ENCODE measurements around the gene TSPAN9. TPM values are rescaled to one million over a fixed set of nuclear protein-coding genes. Genes with fewer than 3 reads are reported as not detected.
A peak's percentile ranks its signal among the peaks of the same experiment; 100 is the strongest.

Gene TSPAN9
- polyA plus RNA-seq, 2 of the 4 experiments (the other 2 are of a cell fraction): 12.4 to 16.1 TPM

DNA sequence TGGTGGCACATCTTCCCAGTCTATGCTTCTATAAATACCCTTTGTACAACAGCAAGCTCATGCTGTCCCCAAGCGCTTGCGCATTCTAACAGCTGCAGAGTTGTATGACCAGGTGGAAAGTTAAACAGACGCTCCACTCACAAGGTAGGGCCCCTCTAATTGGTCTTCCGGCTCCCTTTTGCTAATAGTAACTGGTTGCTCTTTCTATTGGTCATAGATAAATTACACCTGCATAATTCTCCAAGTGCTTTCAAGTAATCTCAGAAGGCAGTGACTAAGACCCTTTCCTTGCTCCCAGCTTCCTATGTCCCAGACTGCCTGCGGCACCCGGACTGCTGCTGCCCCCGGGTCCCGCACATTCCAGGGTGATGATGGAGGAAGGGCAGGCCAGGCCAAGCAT is 6.1 kb upstream of the TSPAN9 start:
- POLR2A ChIA-PET: no interaction called here

GRCh38 chr12:3071710-3072109 is 5.5 kb upstream of the TSPAN9 start:
- TF ChIP-seq RFX5 (IDR thresholded peaks at IDR 0.05) (no peak), HOXB5 (CRISPR knock-in tag; IDR thresholded peaks at IDR 0.05) (no peak), TP53 (CRISPR knock-in tag; IDR thresholded peaks at IDR 0.05) (no peak), TFCP2L1 (CRISPR knock-in tag; IDR thresholded peaks at IDR 0.05) (no peak), RNF2 (IDR thresholded peaks at IDR 0.05; ENCODE audit: borderline replicate concordance, low read depth) (no peak), HOXA7 (CRISPR knock-in tag; IDR thresholded peaks at IDR 0.05) (no peak), NPAS2 (CRISPR knock-in tag; IDR thresholded peaks at IDR 0.05; ENCODE audit: borderline replicate concordance) (no peak), HEYL (CRISPR knock-in tag; IDR thresholded peaks at IDR 0.05) (no peak)
- TF ChIP-seq, protein P1, sequence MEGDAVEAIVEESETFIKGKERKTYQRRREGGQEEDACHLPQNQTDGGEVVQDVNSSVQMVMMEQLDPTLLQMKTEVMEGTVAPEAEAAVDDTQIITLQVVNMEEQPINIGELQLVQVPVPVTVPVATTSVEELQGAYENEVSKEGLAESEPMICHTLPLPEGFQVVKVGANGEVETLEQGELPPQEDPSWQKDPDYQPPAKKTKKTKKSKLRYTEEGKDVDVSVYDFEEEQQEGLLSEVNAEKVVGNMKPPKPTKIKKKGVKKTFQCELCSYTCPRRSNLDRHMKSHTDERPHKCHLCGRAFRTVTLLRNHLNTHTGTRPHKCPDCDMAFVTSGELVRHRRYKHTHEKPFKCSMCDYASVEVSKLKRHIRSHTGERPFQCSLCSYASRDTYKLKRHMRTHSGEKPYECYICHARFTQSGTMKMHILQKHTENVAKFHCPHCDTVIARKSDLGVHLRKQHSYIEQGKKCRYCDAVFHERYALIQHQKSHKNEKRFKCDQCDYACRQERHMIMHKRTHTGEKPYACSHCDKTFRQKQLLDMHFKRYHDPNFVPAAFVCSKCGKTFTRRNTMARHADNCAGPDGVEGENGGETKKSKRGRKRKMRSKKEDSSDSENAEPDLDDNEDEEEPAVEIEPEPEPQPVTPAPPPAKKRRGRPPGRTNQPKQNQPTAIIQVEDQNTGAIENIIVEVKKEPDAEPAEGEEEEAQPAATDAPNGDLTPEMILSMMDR (IDR thresholded peaks at IDR 0.05): no peak
- H3K27ac ChIP-seq: no peak overlapping the region
- H3K4me3 ChIP-seq: no peak overlapping the region
- no peak for ATAC-seq
- no peak for DNase-seq (ENCODE audit: low read depth in 1 of 2, low spot score in 1 of 2)
- no peaks in the 10 kb centered on the region for H3K9me3 ChIP-seq
- 90% methylated on average over 25 of the region's 25 CpGs for WGBS (ENCODE audit: missing lambda C conversion rate)
- ChIA-PET POLR2A (no interaction called here), CTCF (interaction anchor here (1.6 to 10.6 kb wide), 3 partner anchors 63 to 203 kb away, joined by 3 to 127 read pairs (median 21); no protein-coding TSS in a partner anchor)
- H3K4me1 ChIP-seq: peaks cover 5% of the 10 kb centered on the region; the same call in 2 of the 3 replicates
- no peak overlapping the region for H3K4me2 ChIP-seq
- no peak for FAIRE-seq

More for the DNA sequence above, 6.1 kb upstream of the TSPAN9 start:
- H3K4me1 ChIP-seq: peaks cover 1% of the 10 kb centered on the region; the same call in 2 of the 3 replicates
- FAIRE-seq (no peak), ATAC-seq (no peak), DNase-seq (ENCODE audit: low read depth in 1 of 2, low spot score in 1 of 2) (no peak)
- CTCF ChIA-PET: interaction anchor here (1.0 to 10.6 kb wide), 4 partner anchors 16 to 229 kb away, joined by 3 to 127 read pairs (median 4); no protein-coding TSS in a partner anchor
- no peak overlapping the region for H3K4me3 ChIP-seq
- no peak overlapping the region for H3K27ac ChIP-seq
- H3K4me2 ChIP-seq: no peak overlapping the region
- WGBS (ENCODE audit: missing lambda C conversion rate): 91% methylated on average over 8 of the region's 8 CpGs
- TF ChIP-seq RARB (CRISPR knock-in tag; IDR thresholded peaks at IDR 0.05) (no peak), POLR2A (IDR thresholded peaks at IDR 0.05; ENCODE audit: low read length) (no peak), NPAS2 (CRISPR knock-in tag; IDR thresholded peaks at IDR 0.05; ENCODE audit: borderline replicate concordance) (no peak), HOXA7 (CRISPR knock-in tag; IDR thresholded peaks at IDR 0.05) (no peak), NFE2L2 (conservative IDR thresholded peaks at IDR 0.05; ENCODE audit: low read length) (no peak), CHD2 (IDR thresholded peaks at IDR 0.05; ENCODE audit: low read length, partially characterized antibody) (no peak), RAD21 (conservative IDR thresholded peaks at IDR 0.05 in 1 of 2, IDR thresholded peaks at IDR 0.05 in 1 of 2) (no peak), CEBPB (IDR thresholded peaks at IDR 0.05) (no peak)
- no peaks in the 10 kb centered on the region for H3K9me3 ChIP-seq

DNA sequence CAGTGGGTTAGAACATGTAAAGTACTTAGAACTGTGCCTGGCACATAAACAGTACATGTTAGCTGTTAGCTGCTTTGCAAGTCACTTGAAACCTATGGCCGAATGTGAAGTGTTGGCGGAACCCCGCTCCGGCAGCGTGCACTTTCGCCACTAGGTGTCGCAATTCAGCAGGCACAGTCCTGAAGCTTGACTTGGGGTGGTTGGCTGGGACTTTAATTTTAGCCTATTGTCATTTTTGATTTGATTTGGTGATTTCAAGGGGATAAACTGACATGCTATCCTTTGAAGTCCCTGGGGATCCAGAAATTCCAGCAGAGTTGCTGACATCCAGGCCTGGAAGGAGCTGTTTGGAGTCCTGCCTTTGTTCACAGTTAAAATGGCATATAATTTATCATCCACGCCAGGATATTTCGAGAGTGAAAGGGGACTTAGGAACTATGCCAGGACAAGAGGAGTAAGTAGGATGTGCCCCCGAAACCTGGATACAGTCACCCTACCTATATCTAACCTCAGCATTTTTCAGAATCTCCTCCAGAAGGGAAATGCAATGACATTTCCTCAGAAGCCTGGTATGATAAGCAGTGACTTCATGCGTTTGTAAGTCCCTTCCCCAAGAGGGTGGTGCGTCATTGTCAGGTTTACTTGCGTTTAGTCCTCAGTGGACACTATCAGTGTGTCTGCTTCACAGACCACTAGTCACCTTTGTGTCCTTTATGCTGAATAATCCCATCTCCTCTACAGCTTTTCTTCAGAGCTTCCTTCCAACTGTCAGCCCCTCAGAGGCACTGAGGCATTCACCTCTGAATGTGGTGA is 3.5 kb upstream of the TSPAN9 start:
- H3K4me2 ChIP-seq: no peak overlapping the region
- H3K27ac ChIP-seq: no peak overlapping the region
- DNase-seq (ENCODE audit: low read depth in 1 of 2, low spot score in 1 of 2) (peak; percentile 89 to 92), ATAC-seq (peak; percentile 49 to 72; a peak in 5 of 6 replicates), FAIRE-seq (peak; percentile 18)
- no peaks in the 10 kb centered on the region for H3K9me3 ChIP-seq
- H3K4me1 ChIP-seq: peaks cover 11% of the 10 kb centered on the region; the same call in 2 of the 3 replicates
- no peak overlapping the region for H3K4me3 ChIP-seq
- TF ChIP-seq RAD21 (conservative IDR thresholded peaks at IDR 0.05 in 1 of 2, IDR thresholded peaks at IDR 0.05 in 1 of 2) (peak; percentile 73 to 82), HOXB5 (CRISPR knock-in tag; IDR thresholded peaks at IDR 0.05) (no peak), HDAC2 (IDR thresholded peaks at IDR 0.05) (no peak), HOXA7 (CRISPR knock-in tag; IDR thresholded peaks at IDR 0.05) (peak; percentile 24; the same call in 1 of the 2 replicates), MAX (IDR thresholded peaks at IDR 0.05) (no peak), NFE2L2 (conservative IDR thresholded peaks at IDR 0.05; ENCODE audit: low read length) (no peak), HEYL (CRISPR knock-in tag; IDR thresholded peaks at IDR 0.05) (no peak), SMC3 (IDR thresholded peaks at IDR 0.05) (peak; percentile 76), FOXS1 (CRISPR knock-in tag; IDR thresholded peaks at IDR 0.05) (no peak), CBX8 (IDR thresholded peaks at IDR 0.05) (no peak), KDM1A (IDR thresholded peaks at IDR 0.05; ENCODE audit: low read depth) (no peak), BCL3 (IDR thresholded peaks at IDR 0.05) (no peak)
- TF ChIP-seq, protein P1 (IDR thresholded peaks at IDR 0.05): peak; percentile 95
- POLR2A ChIA-PET: interaction anchor here (1.0 kb wide), 1 partner anchor 201 kb away, joined by 4 read pairs; no protein-coding TSS in a partner anchor
- CTCF ChIA-PET: interaction anchor here (0.6 to 10.6 kb wide), 51 partner anchors 8 to 786 kb away, joined by 3 to 127 read pairs (median 5); no protein-coding TSS in a partner anchor
- WGBS (ENCODE audit: missing lambda C conversion rate): 28% methylated on average over 13 of the region's 13 CpGs
